ENCODE measurements around the gene EYA2.
"Not testable (repeated sequence)": the region's sequence is repeated elsewhere in the genome, so short reads cannot be mapped to it uniquely, and the experiment has no call there.

The EYA2 gene

GRCh38 chr20:47165376-47165865 lies 270.8 kb downstream of the EYA2 start:
- no peak overlapping the region for H3K4me3 ChIP-seq (ENCODE audit: low read length)
- no peak for DNase-seq (ENCODE audit: low read depth)
- TF ChIP-seq, protein P1, sequence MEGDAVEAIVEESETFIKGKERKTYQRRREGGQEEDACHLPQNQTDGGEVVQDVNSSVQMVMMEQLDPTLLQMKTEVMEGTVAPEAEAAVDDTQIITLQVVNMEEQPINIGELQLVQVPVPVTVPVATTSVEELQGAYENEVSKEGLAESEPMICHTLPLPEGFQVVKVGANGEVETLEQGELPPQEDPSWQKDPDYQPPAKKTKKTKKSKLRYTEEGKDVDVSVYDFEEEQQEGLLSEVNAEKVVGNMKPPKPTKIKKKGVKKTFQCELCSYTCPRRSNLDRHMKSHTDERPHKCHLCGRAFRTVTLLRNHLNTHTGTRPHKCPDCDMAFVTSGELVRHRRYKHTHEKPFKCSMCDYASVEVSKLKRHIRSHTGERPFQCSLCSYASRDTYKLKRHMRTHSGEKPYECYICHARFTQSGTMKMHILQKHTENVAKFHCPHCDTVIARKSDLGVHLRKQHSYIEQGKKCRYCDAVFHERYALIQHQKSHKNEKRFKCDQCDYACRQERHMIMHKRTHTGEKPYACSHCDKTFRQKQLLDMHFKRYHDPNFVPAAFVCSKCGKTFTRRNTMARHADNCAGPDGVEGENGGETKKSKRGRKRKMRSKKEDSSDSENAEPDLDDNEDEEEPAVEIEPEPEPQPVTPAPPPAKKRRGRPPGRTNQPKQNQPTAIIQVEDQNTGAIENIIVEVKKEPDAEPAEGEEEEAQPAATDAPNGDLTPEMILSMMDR (conservative IDR thresholded peaks at IDR 0.05; ENCODE audit: low read length): no peak

DNA sequence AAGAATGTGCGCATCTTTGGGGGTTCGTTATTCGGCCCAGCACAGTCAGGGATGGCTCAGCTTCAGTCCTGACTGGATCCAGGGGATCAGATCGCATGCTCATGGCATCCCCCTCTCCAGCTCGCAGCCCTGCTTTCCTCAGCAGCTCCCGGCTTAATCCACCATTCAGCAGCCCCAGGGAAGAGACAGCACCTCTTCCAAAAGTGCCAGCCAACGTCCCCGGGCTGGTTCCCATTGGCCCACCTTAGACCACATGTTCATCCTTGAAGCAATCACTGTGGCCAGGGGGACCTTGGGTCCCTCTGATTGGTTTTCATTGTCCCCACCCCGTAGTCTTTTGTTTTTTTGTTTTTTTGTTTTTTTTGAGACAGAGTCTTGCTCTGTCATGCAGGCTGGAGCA lies 273.2 kb downstream of the EYA2 start:
- TF ChIP-seq, protein P1 (conservative IDR thresholded peaks at IDR 0.05; ENCODE audit: low read length): no peak
- no peak for DNase-seq (ENCODE audit: low read depth)
- H3K4me3 ChIP-seq (ENCODE audit: low read length): no peak overlapping the region

- H3K4me3 ChIP-seq (ENCODE audit: low read length): no peak overlapping the region
- TF ChIP-seq, protein P1 (conservative IDR thresholded peaks at IDR 0.05; ENCODE audit: low read length): no peak
- no peak for DNase-seq (ENCODE audit: low read depth)
These were observed 277.9 kb downstream of the EYA2 start for GRCh38 chr20:47172579-47172978.

GRCh38 chr20:47173596-47174216 lies 279.1 kb downstream of the EYA2 start:
- no peak overlapping the region for H3K4me3 ChIP-seq (ENCODE audit: low read length)
- TF ChIP-seq, protein P1 (conservative IDR thresholded peaks at IDR 0.05; ENCODE audit: low read length): no peak
- DNase-seq (ENCODE audit: low read depth): no peak

DNA sequence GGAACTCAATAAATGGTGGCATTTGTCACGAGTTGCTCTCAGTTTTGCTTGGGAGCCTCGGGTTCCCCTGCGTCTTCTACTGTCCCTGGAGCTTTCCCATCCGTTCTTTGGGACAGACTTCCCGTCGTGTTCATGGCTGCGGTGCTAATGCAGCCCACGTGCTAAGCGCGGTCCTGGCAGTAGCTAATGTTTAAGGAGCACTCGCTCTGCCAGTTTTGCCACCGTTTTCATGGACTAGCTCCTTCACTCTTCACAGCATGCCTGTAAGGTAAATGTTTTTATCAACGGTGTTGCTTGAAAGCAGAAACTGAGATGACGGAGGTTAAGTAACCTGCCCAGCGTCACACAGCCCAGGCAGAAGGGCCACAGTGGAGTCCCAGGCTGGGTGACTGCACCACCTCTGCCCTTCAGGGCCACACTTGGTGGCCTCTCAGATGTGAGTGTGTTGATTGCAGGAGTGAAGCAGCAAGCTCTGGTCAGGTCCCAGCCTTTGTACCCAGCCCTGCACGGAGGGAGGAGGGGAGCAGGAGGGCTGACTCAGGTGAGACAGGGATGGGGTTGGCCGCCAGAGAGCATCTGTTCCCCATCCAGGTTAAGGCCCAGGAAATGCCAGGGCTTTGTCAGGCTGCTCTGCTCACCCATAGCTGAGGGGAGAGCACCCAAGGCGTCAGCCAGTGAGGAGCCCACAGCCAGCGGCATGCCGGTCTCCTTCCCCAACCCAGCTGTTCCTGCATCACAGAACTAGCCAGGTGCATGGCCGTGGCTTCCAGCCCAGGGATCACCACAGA lies 280.0 kb downstream of the EYA2 start:
- H3K4me3 ChIP-seq (ENCODE audit: low read length): no peak overlapping the region
- no peak for DNase-seq (ENCODE audit: low read depth)
- TF ChIP-seq, protein P1 (conservative IDR thresholded peaks at IDR 0.05; ENCODE audit: low read length): no peak

DNA sequence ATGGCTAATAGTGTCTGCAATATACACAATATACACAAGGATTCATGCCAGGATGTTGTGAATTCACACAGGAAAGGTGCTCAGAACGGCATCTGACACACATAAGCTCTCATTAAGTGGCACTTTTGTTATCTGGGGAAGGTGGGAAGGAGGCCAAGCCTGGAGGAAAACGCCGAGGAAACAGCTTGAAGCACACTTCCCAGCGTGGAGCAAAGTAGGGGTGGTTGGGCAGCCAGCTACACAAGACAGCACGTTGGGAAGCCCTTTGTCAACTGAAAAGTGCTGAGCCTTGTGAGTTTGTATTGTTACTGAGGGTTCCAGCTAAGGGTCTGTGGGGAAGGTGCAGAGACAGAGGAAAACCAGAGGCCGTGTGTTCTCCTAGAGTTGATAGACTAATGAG lies 280.9 kb downstream of the EYA2 start:
- DNase-seq (ENCODE audit: low read depth): no peak
- TF ChIP-seq, protein P1 (conservative IDR thresholded peaks at IDR 0.05; ENCODE audit: low read length): no peak
- no peak overlapping the region for H3K4me3 ChIP-seq (ENCODE audit: low read length)

DNA sequence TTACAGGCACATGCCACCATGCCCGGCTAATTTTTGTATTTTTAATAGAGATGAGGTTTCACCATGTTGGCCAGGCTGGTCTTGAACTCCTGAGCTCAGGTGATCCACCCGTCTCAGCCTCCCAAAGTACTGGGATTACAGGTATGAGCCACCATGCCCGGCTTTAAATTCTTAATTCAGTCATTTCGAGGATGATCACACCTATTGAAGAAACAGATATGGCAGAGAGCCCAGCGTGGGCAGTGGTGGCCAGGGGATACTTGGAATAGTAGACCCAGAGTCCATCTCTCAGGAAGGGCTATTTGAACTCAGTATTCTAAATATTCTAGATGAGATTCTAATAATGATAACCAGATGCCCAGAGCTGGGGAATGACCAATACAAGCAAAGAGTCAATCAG lies 281.6 kb downstream of the EYA2 start:
- DNase-seq (ENCODE audit: low read depth); H3K4me3 ChIP-seq (ENCODE audit: low read length): not testable (repeated sequence)
